Sigmoid colon (tissue), 7 donors: ENCODE data around the gene CTBP2. TPM values are rescaled to one million over a fixed set of nuclear protein-coding genes. Genes with fewer than 3 reads are reported as not detected.

Source experiments
- DNase-seq: peaks from one replicate; pipeline ENCODE4 v3.0.0-alpha.2; 2019
- H3K27ac ChIP-seq, 4 donors: fragments of 200-600 bp; sonication (generic); one replicate each; pipeline ENCODE4 v1.5.1; 2016 to 2019; ENCODE audit warnings: mild to moderate bottlenecking in 1 of 4
- H3K27me3 ChIP-seq, 3 donors: fragments of 200-600 bp; sonication (generic); one replicate each; pipeline ENCODE4 v1.5.1; 2019; ENCODE audit warnings: mild to moderate bottlenecking in 1 of 3
- H3K36me3 ChIP-seq, 4 donors: fragments of 200-600 bp; sonication (generic); one replicate each; pipeline ENCODE4 v1.5.1; 2016 to 2019
- H3K4me1 ChIP-seq, 4 donors: fragments of 200-600 bp; sonication (generic); one replicate each; pipeline ENCODE4 v1.5.1; 2017 to 2019
- H3K4me3 ChIP-seq, 4 donors: fragments of 200-600 bp; sonication (generic); one replicate each; pipeline ENCODE4 v1.5.1; 2017 to 2019; ENCODE audit warnings: mild to moderate bottlenecking in 2 of 4, moderate library complexity in 1 of 4
- H3K9me3 ChIP-seq, 4 donors: fragments of 200-600 bp in 3 of 4; sonication (generic) in 3 of 4; one replicate each; pipeline versions ENCODE4 v1.5.1 to v1.6.1; 2013 to 2019
- EP300 ChIP-seq, 4 donors: sonication (generic); formaldehyde crosslinking; IDR thresholded peaks; one replicate each; pipeline ENCODE4 v1.6.1; 2017; ENCODE audit warnings: antibody characterized with exemption in 4 of 4
- POLR2A ChIP-seq, 2 donors: fragments of 450-650 bp; IDR thresholded peaks; one replicate each; pipeline ENCODE4 v1.6.1; 2016; ENCODE audit warnings: antibody characterized with exemption in 2 of 2, mild to moderate bottlenecking in 2 of 2, moderate library complexity in 2 of 2
- POLR2AphosphoS5 ChIP-seq, 4 donors: sonication (generic); formaldehyde crosslinking; IDR thresholded peaks; one replicate each; pipeline ENCODE4 v1.6.1; 2017; ENCODE audit warnings: antibody characterized with exemption in 4 of 4
- WGBS, 2 donors: extraction: QIAGEN DNeasy Blood & Tissue Kit; methylation state at CpG; one replicate each; pipeline ENCODE4 v1.1.7; 2013; 5-methylcytosine and 5-hydroxymethylcytosine counted together
- intact Hi-C: fragments of 100-400 bp; cut with DNase I; formaldehyde crosslinking; loops from one replicate; pipeline ENCODE4 v1.15.1; 2023
- polyA plus RNA-seq, 3 donors: library from polyadenylated mRNA; stranded (reverse); fragments of 200-250 nt; gene quantifications; one replicate each; pipeline ENCODE4 v1.2.3, GENCODE V29; 2013
- total RNA-seq, 4 donors: library from RNA; depleted of rRNA; stranded (reverse); fragments of >200 nt; gene quantifications; one replicate each; pipeline ENCODE4 v1.1.0, GENCODE V29; 2016
- TF ChIP-seq, protein P1 (sequence below), 4 experiments: fragments of 450-650 bp in 3 of 4; fragments of 200-600 bp in 1 of 4; IDR thresholded peaks; one replicate each; pipeline ENCODE4 v1.5.1; 2016 to 2019; ENCODE audit warnings: antibody characterized with exemption in 4 of 4, mild to moderate bottlenecking in 3 of 4, moderate library complexity in 2 of 4
- donor health status: healthy with polysubstance abuse.
- donor health status: Bipolar disorder and iron deficiency.
- donor health status: healthy.

The CTBP2 gene
- total and polyA plus RNA-seq, 7 donors, result 31.2 to 62.4 (median 52.0) TPM

GRCh38 chr10:125067764-125068163 lies 92.6 kb downstream of the CTBP2 start:
- no peak overlapping the region for H3K27ac ChIP-seq
- intact Hi-C loops, result loop anchor here (10.0 kb wide), 1 partner anchor 543 kb away; no protein-coding TSS in a partner anchor
- H3K9me3 ChIP-seq, result no peaks in the 10 kb centered on the region
- H3K27me3 ChIP-seq, result no peaks in the 10 kb centered on the region
- no peak overlapping the region for H3K4me3 ChIP-seq
- H3K4me1 ChIP-seq, result peaks cover 0 to 32% (median 31%) of the 10 kb centered on the region in 4 donors
- 91 to 96% methylated on average over 9 of the region's 9 CpGs for WGBS, 2 donors
- peak; percentile 60 for DNase-seq
- TF ChIP-seq POLR2AphosphoS5 (IDR thresholded peaks at IDR 0.05), result no peak
- no peak for TF ChIP-seq POLR2A (IDR thresholded peaks at IDR 0.05)
- TF ChIP-seq, protein P1, sequence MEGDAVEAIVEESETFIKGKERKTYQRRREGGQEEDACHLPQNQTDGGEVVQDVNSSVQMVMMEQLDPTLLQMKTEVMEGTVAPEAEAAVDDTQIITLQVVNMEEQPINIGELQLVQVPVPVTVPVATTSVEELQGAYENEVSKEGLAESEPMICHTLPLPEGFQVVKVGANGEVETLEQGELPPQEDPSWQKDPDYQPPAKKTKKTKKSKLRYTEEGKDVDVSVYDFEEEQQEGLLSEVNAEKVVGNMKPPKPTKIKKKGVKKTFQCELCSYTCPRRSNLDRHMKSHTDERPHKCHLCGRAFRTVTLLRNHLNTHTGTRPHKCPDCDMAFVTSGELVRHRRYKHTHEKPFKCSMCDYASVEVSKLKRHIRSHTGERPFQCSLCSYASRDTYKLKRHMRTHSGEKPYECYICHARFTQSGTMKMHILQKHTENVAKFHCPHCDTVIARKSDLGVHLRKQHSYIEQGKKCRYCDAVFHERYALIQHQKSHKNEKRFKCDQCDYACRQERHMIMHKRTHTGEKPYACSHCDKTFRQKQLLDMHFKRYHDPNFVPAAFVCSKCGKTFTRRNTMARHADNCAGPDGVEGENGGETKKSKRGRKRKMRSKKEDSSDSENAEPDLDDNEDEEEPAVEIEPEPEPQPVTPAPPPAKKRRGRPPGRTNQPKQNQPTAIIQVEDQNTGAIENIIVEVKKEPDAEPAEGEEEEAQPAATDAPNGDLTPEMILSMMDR (IDR thresholded peaks at IDR 0.05), result no peak
- H3K36me3 ChIP-seq, result no peaks in the 10 kb centered on the region

- Histone ChIP-seq H3K9me3 (no peaks in the 10 kb centered on the region), H3K36me3 (no peaks in the 10 kb centered on the region), H3K27ac (no peak overlapping the region), H3K4me3 (no peak overlapping the region), H3K4me1 (peaks cover 0 to 40% (median 39%) of the 10 kb centered on the region in 4 donors), H3K27me3 (no peaks in the 10 kb centered on the region)
- TF ChIP-seq, protein P1 (IDR thresholded peaks at IDR 0.05), result no peak
- TF ChIP-seq POLR2A (IDR thresholded peaks at IDR 0.05) (no peak), EP300 (IDR thresholded peaks at IDR 0.05) (no peak)
- peak; percentile 28 for DNase-seq
- intact Hi-C loops, result loop anchor here (10.0 kb wide), 1 partner anchor 542 kb away; no protein-coding TSS in a partner anchor
- 78 to 85% methylated on average over 11 of the region's 11 CpGs for WGBS, 2 donors
Observed at GRCh38 chr10:125066764-125067450, 93.5 kb downstream of the CTBP2 start.

GRCh38 chr10:125064681-125065492 lies 95.5 kb downstream of the CTBP2 start:
- no peaks in the 10 kb centered on the region for H3K36me3 ChIP-seq
- H3K4me3 ChIP-seq, result no peak overlapping the region
- H3K4me1 ChIP-seq, result peaks cover 0 to 60% (median 59%) of the 10 kb centered on the region in 4 donors
- TF ChIP-seq, protein P1 (IDR thresholded peaks at IDR 0.05), result no peak
- H3K27me3 ChIP-seq, result no peaks in the 10 kb centered on the region
- peak overlapping the region; percentile 50 to 96 (median 84) for H3K27ac ChIP-seq
- intact Hi-C loops, result loop anchor here (5.0 to 10.0 kb wide), 2 partner anchors 148 to 540 kb away; no protein-coding TSS in a partner anchor
- DNase-seq, result no peak
- 30 to 35% methylated on average over 8 of the region's 8 CpGs for WGBS, 2 donors
- no peaks in the 10 kb centered on the region for H3K9me3 ChIP-seq

DNA sequence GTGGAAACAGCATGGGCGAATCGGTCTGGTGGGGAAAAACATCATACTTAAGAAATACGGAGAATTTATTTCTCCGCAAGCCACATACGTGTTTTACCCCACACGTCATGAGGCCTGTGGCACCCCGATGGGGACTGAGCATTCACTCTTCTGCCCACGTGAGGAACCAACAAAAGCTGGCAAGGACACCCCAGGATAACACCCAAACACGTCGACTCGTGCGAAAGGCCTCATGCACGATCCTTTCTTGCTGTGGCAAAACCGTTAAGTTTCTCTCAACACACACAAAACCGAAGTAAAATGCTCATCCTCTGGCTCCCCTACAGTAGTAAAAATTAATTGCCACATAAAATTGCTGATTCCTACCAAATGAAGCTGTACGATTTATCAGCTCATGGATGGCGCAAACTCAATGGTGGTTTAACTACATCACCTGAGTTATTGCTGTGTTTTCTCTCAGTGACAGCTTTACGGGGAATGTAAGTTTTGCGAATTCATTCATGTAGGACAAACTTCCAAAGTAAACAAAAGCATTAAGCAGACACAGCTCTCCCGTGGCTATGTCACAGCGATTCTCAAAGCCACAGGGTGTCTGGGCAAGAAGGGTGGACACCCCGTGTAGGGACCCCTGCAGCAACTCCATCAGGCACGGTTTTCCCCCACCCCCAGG lies 97.0 kb downstream of the CTBP2 start:
- no peaks in the 10 kb centered on the region for H3K36me3 ChIP-seq
- TF ChIP-seq EP300 (IDR thresholded peaks at IDR 0.05) (peak in 2 of 4 donors; percentile 22 to 58), POLR2A (IDR thresholded peaks at IDR 0.05) (no peak), POLR2AphosphoS5 (IDR thresholded peaks at IDR 0.05) (peak; percentile 10 to 68 (median 64))
- TF ChIP-seq, protein P1 (IDR thresholded peaks at IDR 0.05), result no peak
- DNase-seq, result no peak
- peaks cover 0 to 75% (median 74%) of the 10 kb centered on the region in 4 donors for H3K4me1 ChIP-seq
- H3K27ac ChIP-seq, result peak overlapping the region; percentile 78 to 96 (median 84)
- no peaks in the 10 kb centered on the region for H3K27me3 ChIP-seq
- no peaks in the 10 kb centered on the region for H3K9me3 ChIP-seq
- H3K4me3 ChIP-seq, result no peak overlapping the region
- 77 to 84% methylated on average over 23 of the region's 23 CpGs for whole genome bisulfite sequencing, 2 donors
- intact Hi-C loops, result loop anchor here (2.0 to 10.0 kb wide), 3 partner anchors 15 to 539 kb away; no protein-coding TSS in a partner anchor
